MCF 10A (cell line): ENCODE data around the gene NLRP11. TPM values are rescaled to one million over a fixed set of nuclear protein-coding genes. Genes with fewer than 3 reads are reported as not detected.
A peak's percentile ranks its signal among the peaks of the same experiment; 100 is the strongest.

ENCODE experiments used
- Bru-seq: library from RNA; stranded (reverse); fragments of 400-500 nt; gene quantifications from one replicate; lab custom pipeline; 2021; lab: Mats Ljungman, UMichigan
- BruChase-seq, 2 experiments: library from RNA; stranded (reverse); fragments of 400-500 nt; gene quantifications; one replicate each; lab custom pipeline; 2021; lab: Mats Ljungman, UMichigan
- BruUV-seq: library from RNA; stranded (reverse); fragments of 400-500 nt; replicated peaks from 2 replicates; lab custom pipeline; 2021; lab: Mats Ljungman, UMichigan
- CTCF ChIA-PET: fragments of 300-600 bp; sonication (Branson Sonifier 250); formaldehyde crosslinking; extraction: SDS; loops from one replicate; lab custom pipeline; 2021; ENCODE audit warnings: antibody characterized with exemption, inconsistent platforms; lab: Yijun Ruan, JAX
- POLR2A ChIA-PET: fragments of 300-600, 350-650 bp; sonication (Branson Sonifier 250); formaldehyde crosslinking; extraction: SDS; loops from one replicate; lab custom pipeline; 2020; ENCODE audit warnings: antibody characterized with exemption, inconsistent platforms; lab: Yijun Ruan, JAX
- DNase-seq: peaks from one replicate; pipeline ENCODE4 v3.0.0-alpha.2; 2018; ENCODE audit not compliant: unreplicated experiment
- H3K27ac Mint-ChIP-seq: one replicate; pipeline ENCODE4 v1.8.0; 2022; ENCODE audit warnings: mild to moderate bottlenecking, low read depth, mixed read lengths; ENCODE audit not compliant: unreplicated experiment
- H3K27me3 Mint-ChIP-seq: one replicate; pipeline ENCODE4 v1.8.0; 2022; ENCODE audit warnings: mixed read lengths; ENCODE audit not compliant: insufficient read depth, unreplicated experiment
- H3K36me3 Mint-ChIP-seq: one replicate; pipeline ENCODE4 v1.8.0; 2022; ENCODE audit warnings: mild to moderate bottlenecking, moderate library complexity, mixed read lengths; ENCODE audit not compliant: insufficient read depth, unreplicated experiment
- H3K4me1 Mint-ChIP-seq: one replicate; pipeline ENCODE4 v1.8.0; 2022; ENCODE audit warnings: mixed read lengths; ENCODE audit not compliant: insufficient read depth, unreplicated experiment
- H3K4me3 Mint-ChIP-seq: one replicate; pipeline ENCODE4 v1.8.0; 2022; ENCODE audit warnings: mild to moderate bottlenecking, moderate library complexity, mixed read lengths; ENCODE audit not compliant: unreplicated experiment
- H3K9me3 Mint-ChIP-seq: one replicate; pipeline ENCODE4 v1.8.0; 2022; ENCODE audit warnings: mixed read lengths; ENCODE audit not compliant: unreplicated experiment
- intact Hi-C: fragments of 100-400 bp; cut with micrococcal nuclease; formaldehyde crosslinking; loops from 2 replicates; pipeline ENCODE4 v1.14.1; 2022
- long read RNA-seq: library from polyadenylated mRNA; stranded (forward); transcript quantifications from one replicate; pipeline ENCODE4 v2.0.0, GENCODE V29; 2022
- total RNA-seq: library from RNA; stranded (reverse); gene quantifications from 2 replicates; pipeline ENCODE4 v1.2.3, GENCODE V29; 2022
- TF ChIP-seq, protein P1 (sequence below): fragments of 200-600 bp; IDR thresholded peaks from one replicate; pipeline ENCODE4 v1.8.0; 2022; ENCODE audit warnings: antibody characterized with exemption, mild to moderate bottlenecking; ENCODE audit not compliant: unreplicated experiment

Gene NLRP11
- not detected in 2 replicates for total RNA-seq
- not detected for Bru-seq, nascent RNA
- percentile 2 among the genes with signal in this experiment for BruChase-seq, experiment 1, labeled RNA remaining after a 6-hour chase
- BruChase-seq, experiment 2, labeled RNA remaining after a 2-hour chase: percentile 4 among the genes with signal in this experiment
- long read RNA-seq: 0 reads

DNA sequence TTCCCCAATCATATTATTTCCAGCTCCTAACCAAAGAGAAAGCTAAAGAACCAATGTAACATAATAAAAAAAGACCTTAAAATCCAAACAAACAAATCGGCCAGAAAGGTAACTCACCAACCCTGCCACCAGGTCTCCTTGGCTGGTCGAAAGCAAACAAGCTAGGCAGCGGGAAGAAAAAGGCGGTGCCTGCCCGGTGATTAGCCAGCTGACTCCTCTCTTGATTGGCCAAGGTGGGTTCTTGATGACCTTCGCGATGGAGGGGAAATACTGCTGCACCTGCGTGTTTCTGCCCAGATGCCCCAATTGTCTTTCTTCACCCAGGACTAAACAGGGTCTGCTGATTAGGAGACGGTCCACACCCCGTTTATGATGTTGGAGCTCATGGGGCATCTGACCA lies at the start of gene NLRP11:
TSS of gene NLRP11 (minus strand) at position 154 of the 400 bp plus-strand sequence. CDS start 13,825 bp downstream, outside the sequence.
- H3K9me3 Mint-ChIP-seq: peaks cover 9% of the 10 kb centered on the region
- no peaks in the 10 kb centered on the region for H3K36me3 Mint-ChIP-seq
- BruUV-seq: no TSS peak
- CTCF ChIA-PET: interaction anchor here (0.6 kb wide), 1 partner anchor 101 kb away, joined by 3 read pairs; no protein-coding TSS in a partner anchor
- intact Hi-C loops: no loop called here
- H3K27ac Mint-ChIP-seq: no peak within 1 kb of the TSS
- no peaks in the 10 kb centered on the region for H3K4me1 Mint-ChIP-seq
- POLR2A ChIA-PET: interaction anchor here (0.7 kb wide), 1 partner anchor 15 kb away, joined by 4 read pairs; no protein-coding TSS in a partner anchor
- TF ChIP-seq, protein P1, sequence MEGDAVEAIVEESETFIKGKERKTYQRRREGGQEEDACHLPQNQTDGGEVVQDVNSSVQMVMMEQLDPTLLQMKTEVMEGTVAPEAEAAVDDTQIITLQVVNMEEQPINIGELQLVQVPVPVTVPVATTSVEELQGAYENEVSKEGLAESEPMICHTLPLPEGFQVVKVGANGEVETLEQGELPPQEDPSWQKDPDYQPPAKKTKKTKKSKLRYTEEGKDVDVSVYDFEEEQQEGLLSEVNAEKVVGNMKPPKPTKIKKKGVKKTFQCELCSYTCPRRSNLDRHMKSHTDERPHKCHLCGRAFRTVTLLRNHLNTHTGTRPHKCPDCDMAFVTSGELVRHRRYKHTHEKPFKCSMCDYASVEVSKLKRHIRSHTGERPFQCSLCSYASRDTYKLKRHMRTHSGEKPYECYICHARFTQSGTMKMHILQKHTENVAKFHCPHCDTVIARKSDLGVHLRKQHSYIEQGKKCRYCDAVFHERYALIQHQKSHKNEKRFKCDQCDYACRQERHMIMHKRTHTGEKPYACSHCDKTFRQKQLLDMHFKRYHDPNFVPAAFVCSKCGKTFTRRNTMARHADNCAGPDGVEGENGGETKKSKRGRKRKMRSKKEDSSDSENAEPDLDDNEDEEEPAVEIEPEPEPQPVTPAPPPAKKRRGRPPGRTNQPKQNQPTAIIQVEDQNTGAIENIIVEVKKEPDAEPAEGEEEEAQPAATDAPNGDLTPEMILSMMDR: no peak
- H3K4me3 Mint-ChIP-seq: no peak within 1 kb of the TSS
- no peak for DNase-seq
- H3K27me3 Mint-ChIP-seq: no peaks in the 10 kb centered on the region

DNA sequence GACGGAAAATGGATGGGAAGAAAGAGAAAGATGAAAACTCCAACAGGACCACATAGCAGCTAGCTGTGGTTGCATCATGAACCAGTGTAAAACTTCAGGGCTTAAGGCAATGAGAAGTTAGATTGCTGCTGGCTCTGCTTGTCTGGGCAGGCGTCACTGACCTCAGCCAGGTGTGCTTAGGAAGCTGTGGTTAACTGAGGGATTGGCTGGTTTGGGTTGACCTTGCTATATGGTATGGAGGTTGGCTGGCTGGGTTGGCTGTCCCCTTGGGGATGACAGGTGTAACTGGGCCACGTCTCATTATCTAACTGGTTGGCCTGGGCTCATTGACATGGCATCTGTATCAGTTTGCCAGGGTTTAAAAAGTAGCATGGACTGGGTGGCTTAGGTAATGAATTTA lies 45.4 kb upstream of the NLRP11 start:
- POLR2A ChIA-PET: no interaction called here
- Mint-ChIP-seq H3K36me3 (no peaks in the 10 kb centered on the region), H3K4me3 (no peak overlapping the region), H3K27ac (no peak overlapping the region), H3K27me3 (no peaks in the 10 kb centered on the region), H3K4me1 (no peaks in the 10 kb centered on the region), H3K9me3 (peaks cover 17% of the 10 kb centered on the region)
- DNase-seq: no peak
- CTCF ChIA-PET: no interaction called here
- no TSS peak for BruUV-seq
- intact Hi-C loops: no loop called here
- TF ChIP-seq, protein P1: no peak

DNA sequence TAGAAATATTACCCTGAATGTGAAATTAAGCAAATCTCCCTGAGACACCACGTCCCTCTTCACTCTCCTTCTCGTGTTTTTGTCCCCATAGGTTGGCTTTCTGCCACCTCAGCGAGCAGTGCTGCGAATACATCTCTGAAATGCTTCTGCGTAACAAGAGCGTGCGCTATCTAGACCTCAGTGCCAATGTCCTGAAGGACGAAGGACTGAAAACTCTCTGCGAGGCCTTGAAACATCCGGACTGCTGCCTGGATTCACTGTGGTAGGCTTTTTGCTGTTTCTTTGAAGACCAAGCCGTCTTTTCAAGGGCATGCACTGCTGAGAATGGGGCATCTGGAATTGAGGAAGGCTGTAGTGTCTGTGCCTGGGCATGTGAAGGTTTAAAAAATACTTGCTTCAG lies 38.9 kb upstream of the NLRP11 start:
- ChIA-PET POLR2A (no interaction called here), CTCF (no interaction called here)
- intact Hi-C loops: no loop called here
- Mint-ChIP-seq H3K27me3 (no peaks in the 10 kb centered on the region), H3K4me1 (no peaks in the 10 kb centered on the region), H3K9me3 (peaks cover 30% of the 10 kb centered on the region), H3K4me3 (no peak overlapping the region), H3K27ac (no peak overlapping the region), H3K36me3 (no peaks in the 10 kb centered on the region)
- DNase-seq: no peak
- BruUV-seq: no TSS peak
- TF ChIP-seq, protein P1: no peak

DNA sequence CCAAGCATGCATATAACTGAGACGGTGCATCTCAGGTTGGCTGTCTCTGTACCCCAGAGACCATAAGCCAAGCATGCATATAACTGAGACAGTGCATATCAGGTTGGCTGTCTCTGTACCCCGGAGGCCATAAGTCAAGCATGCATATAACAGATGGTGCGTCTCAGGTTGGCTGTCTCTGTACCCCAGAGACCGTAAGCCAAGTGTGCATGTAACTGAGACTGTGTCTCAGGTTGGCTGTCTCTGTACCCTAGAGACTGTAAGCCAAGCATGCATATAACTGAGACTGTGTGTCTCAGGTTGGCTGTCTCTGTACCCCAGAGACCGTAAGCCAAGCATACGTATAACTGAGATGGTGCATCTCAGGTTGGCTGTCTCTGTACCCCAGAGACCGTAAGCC lies 35.3 kb upstream of the NLRP11 start:
- POLR2A ChIA-PET: no interaction called here
- Mint-ChIP-seq H3K27ac (no peak overlapping the region), H3K4me1 (no peaks in the 10 kb centered on the region), H3K4me3 (no peak overlapping the region), H3K36me3 (no peaks in the 10 kb centered on the region), H3K27me3 (no peaks in the 10 kb centered on the region), H3K9me3 (peaks cover 27% of the 10 kb centered on the region)
- intact Hi-C loops: no loop called here
- CTCF ChIA-PET: no interaction called here
- no TSS peak for BruUV-seq
- TF ChIP-seq, protein P1: no peak
- no peak for DNase-seq
